ENCODE measurements around the gene UBAP1. TPM values are rescaled to one million over a fixed set of nuclear protein-coding genes. Genes with fewer than 3 reads are reported as not detected.
"Not testable (repeated sequence)": the region's sequence is repeated elsewhere in the genome, so short reads cannot be mapped to it uniquely, and the experiment has no call there.

Gene UBAP1
- total RNA-seq, 2 experiments from 2014 or later, result 31.5 to 34.7 TPM

GRCh38 chr9:34214354-34215000 is 35.6 kb downstream of the UBAP1 start:
- DNase-seq; H3K27me3 Mint-ChIP-seq (ENCODE audit: low read depth); ATAC-seq; H3K4me3 Mint-ChIP-seq; H3K27ac Mint-ChIP-seq; H3K4me1 Mint-ChIP-seq (ENCODE audit: low read depth); H3K9me3 Mint-ChIP-seq (ENCODE audit: insufficient read depth); POLR2A ChIA-PET; CTCF ChIA-PET: not testable (repeated sequence)
- H3K36me3 Mint-ChIP-seq (ENCODE audit: low read depth), result peaks cover 20% of the 10 kb centered on the region

- ChIA-PET CTCF (interaction anchor here (1.2 kb wide), 1 partner anchor 36 kb away, joined by 3 read pairs; no protein-coding TSS in a partner anchor), POLR2A (no interaction called here)
- Mint-ChIP-seq H3K36me3 (ENCODE audit: low read depth) (peaks cover 14% of the 10 kb centered on the region), H3K27ac (no peak overlapping the region), H3K9me3 (ENCODE audit: insufficient read depth) (no peaks in the 10 kb centered on the region), H3K27me3 (ENCODE audit: low read depth) (no peaks in the 10 kb centered on the region), H3K4me1 (ENCODE audit: low read depth) (peaks cover 2% of the 10 kb centered on the region), H3K4me3 (no peak overlapping the region)
- no peak for ATAC-seq
- DNase-seq, result no peak
These were observed 37.5 kb downstream of the UBAP1 start for GRCh38 chr9:34216325-34216724.

- H3K4me1 Mint-ChIP-seq (ENCODE audit: low read depth); ATAC-seq; H3K9me3 Mint-ChIP-seq (ENCODE audit: insufficient read depth); H3K27ac Mint-ChIP-seq; POLR2A ChIA-PET; H3K4me3 Mint-ChIP-seq; DNase-seq; H3K27me3 Mint-ChIP-seq (ENCODE audit: low read depth): not testable (repeated sequence)
- H3K36me3 Mint-ChIP-seq (ENCODE audit: low read depth), result peaks cover 14% of the 10 kb centered on the region
- CTCF ChIA-PET, result interaction anchor here (1.2 kb wide), 1 partner anchor 35 kb away, joined by 3 read pairs; no protein-coding TSS in a partner anchor
These were observed 38.2 kb downstream of the UBAP1 start for GRCh38 chr9:34217015-34217414.

GRCh38 chr9:34218446-34218845 is 39.6 kb downstream of the UBAP1 start:
- ATAC-seq, result no peak
- no peaks in the 10 kb centered on the region for H3K9me3 Mint-ChIP-seq (ENCODE audit: insufficient read depth)
- ChIA-PET POLR2A (no interaction called here), CTCF (interaction anchor here (0.8 kb wide), 1 partner anchor 47 kb away, joined by 4 read pairs; no protein-coding TSS in a partner anchor)
- H3K4me3 Mint-ChIP-seq, result no peak overlapping the region
- peaks cover 7% of the 10 kb centered on the region for H3K36me3 Mint-ChIP-seq (ENCODE audit: low read depth)
- DNase-seq, result no peak
- H3K27me3 Mint-ChIP-seq (ENCODE audit: low read depth), result no peaks in the 10 kb centered on the region
- H3K4me1 Mint-ChIP-seq (ENCODE audit: low read depth), result peaks cover 2% of the 10 kb centered on the region
- no peak overlapping the region for H3K27ac Mint-ChIP-seq

GRCh38 chr9:34219421-34219820 is 40.6 kb downstream of the UBAP1 start:
- ChIA-PET CTCF (no interaction called here), POLR2A (no interaction called here)
- H3K27ac Mint-ChIP-seq, result no peak overlapping the region
- no peaks in the 10 kb centered on the region for H3K4me1 Mint-ChIP-seq (ENCODE audit: low read depth)
- peaks cover 6% of the 10 kb centered on the region for H3K36me3 Mint-ChIP-seq (ENCODE audit: low read depth)
- no peak overlapping the region for H3K4me3 Mint-ChIP-seq
- ATAC-seq (no peak), DNase-seq (no peak)
- no peaks in the 10 kb centered on the region for H3K27me3 Mint-ChIP-seq (ENCODE audit: low read depth)
- no peaks in the 10 kb centered on the region for H3K9me3 Mint-ChIP-seq (ENCODE audit: insufficient read depth)

- Mint-ChIP-seq H3K9me3 (ENCODE audit: insufficient read depth) (no peaks in the 10 kb centered on the region), H3K4me1 (ENCODE audit: low read depth) (no peaks in the 10 kb centered on the region), H3K4me3 (no peak overlapping the region), H3K27ac (no peak overlapping the region), H3K27me3 (ENCODE audit: low read depth) (no peaks in the 10 kb centered on the region), H3K36me3 (ENCODE audit: low read depth) (peaks cover 7% of the 10 kb centered on the region)
- ATAC-seq (no peak), DNase-seq (no peak)
- CTCF ChIA-PET, result no interaction called here
- POLR2A ChIA-PET, result interaction anchor here (0.6 kb wide), 1 partner anchor 57 kb away, joined by 3 read pairs; no protein-coding TSS in a partner anchor
These were observed 41.4 kb downstream of the UBAP1 start for GRCh38 chr9:34220218-34220617.

GRCh38 chr9:34224349-34224748 is 45.5 kb downstream of the UBAP1 start:
- Mint-ChIP-seq H3K9me3 (ENCODE audit: insufficient read depth) (no peaks in the 10 kb centered on the region), H3K36me3 (ENCODE audit: low read depth) (peaks cover 11% of the 10 kb centered on the region), H3K27ac (no peak overlapping the region), H3K27me3 (ENCODE audit: low read depth) (no peaks in the 10 kb centered on the region), H3K4me1 (ENCODE audit: low read depth) (no peaks in the 10 kb centered on the region), H3K4me3 (no peak overlapping the region)
- ChIA-PET CTCF (no interaction called here), POLR2A (no interaction called here)
- no peak for ATAC-seq
- no peak for DNase-seq

- not testable (repeated sequence) for DNase-seq; H3K4me3 Mint-ChIP-seq; H3K27ac Mint-ChIP-seq; H3K4me1 Mint-ChIP-seq (ENCODE audit: low read depth); H3K9me3 Mint-ChIP-seq (ENCODE audit: insufficient read depth); H3K27me3 Mint-ChIP-seq (ENCODE audit: low read depth); ATAC-seq
- ChIA-PET CTCF (interaction anchor here (0.9 kb wide), 1 partner anchor 172 kb away, joined by 3 read pairs; no protein-coding TSS in a partner anchor), POLR2A (interaction anchor here (0.7 kb wide), 1 partner anchor 232 kb away, joined by 3 read pairs; no protein-coding TSS in a partner anchor)
- H3K36me3 Mint-ChIP-seq (ENCODE audit: low read depth), result peaks cover 11% of the 10 kb centered on the region
These were observed 47.4 kb downstream of the UBAP1 start for GRCh38 chr9:34226144-34226760.

GRCh38 chr9:34227445-34227844 is 48.6 kb downstream of the UBAP1 start:
- Mint-ChIP-seq H3K9me3 (ENCODE audit: insufficient read depth) (no peaks in the 10 kb centered on the region), H3K4me3 (no peak overlapping the region), H3K27me3 (ENCODE audit: low read depth) (no peaks in the 10 kb centered on the region), H3K27ac (no peak overlapping the region), H3K36me3 (ENCODE audit: low read depth) (peaks cover 11% of the 10 kb centered on the region), H3K4me1 (ENCODE audit: low read depth) (no peaks in the 10 kb centered on the region)
- ATAC-seq (no peak), DNase-seq (no peak)
- CTCF ChIA-PET, result interaction anchor here (1.1 to 1.8 kb wide), 2 partner anchors 25 to 26 kb away, joined by 3 to 7 read pairs; no protein-coding TSS in a partner anchor
- POLR2A ChIA-PET, result no interaction called here

- peaks cover 7% of the 10 kb centered on the region for H3K36me3 Mint-ChIP-seq (ENCODE audit: low read depth)
These were observed 51.7 kb downstream of the UBAP1 start for GRCh38 chr9:34230556-34230955.

GRCh38 chr9:34232201-34232600 is 53.4 kb downstream of the UBAP1 start:
- POLR2A ChIA-PET, result interaction anchor here (1.2 kb wide), 1 partner anchor 10 kb away, joined by 5 read pairs; no protein-coding TSS in a partner anchor
- no peaks in the 10 kb centered on the region for H3K27me3 Mint-ChIP-seq (ENCODE audit: low read depth)
- ATAC-seq (no peak), DNase-seq (no peak)
- CTCF ChIA-PET, result interaction anchor here (1.0 kb wide), 1 partner anchor 21 kb away, joined by 3 read pairs; no protein-coding TSS in a partner anchor
- H3K4me3 Mint-ChIP-seq, result no peak overlapping the region
- H3K36me3 Mint-ChIP-seq (ENCODE audit: low read depth), result peaks cover 16% of the 10 kb centered on the region
- H3K27ac Mint-ChIP-seq, result no peak overlapping the region
- no peaks in the 10 kb centered on the region for H3K4me1 Mint-ChIP-seq (ENCODE audit: low read depth)
- H3K9me3 Mint-ChIP-seq (ENCODE audit: insufficient read depth), result no peaks in the 10 kb centered on the region

More at GRCh38 chr9:34230556-34230955, 51.7 kb downstream of the UBAP1 start:
- Mint-ChIP-seq H3K4me3 (no peak overlapping the region), H3K4me1 (ENCODE audit: low read depth) (no peaks in the 10 kb centered on the region), H3K27me3 (ENCODE audit: low read depth) (no peaks in the 10 kb centered on the region), H3K9me3 (ENCODE audit: insufficient read depth) (no peaks in the 10 kb centered on the region), H3K27ac (no peak overlapping the region)
- POLR2A ChIA-PET, result no interaction called here
- CTCF ChIA-PET, result no interaction called here
- ATAC-seq (no peak), DNase-seq (no peak)

- Mint-ChIP-seq H3K36me3 (ENCODE audit: low read depth) (peaks cover 21% of the 10 kb centered on the region), H3K4me1 (ENCODE audit: low read depth) (no peaks in the 10 kb centered on the region), H3K4me3 (no peak overlapping the region), H3K9me3 (ENCODE audit: insufficient read depth) (no peaks in the 10 kb centered on the region), H3K27me3 (ENCODE audit: low read depth) (no peaks in the 10 kb centered on the region), H3K27ac (no peak overlapping the region)
- no peak for ATAC-seq
- no peak for DNase-seq
- CTCF ChIA-PET, result interaction anchor here (0.6 to 2.1 kb wide), 2 partner anchors 19 to 883 kb away, joined by 3 to 7 read pairs; no protein-coding TSS in a partner anchor
- POLR2A ChIA-PET, result no interaction called here
These were observed 54.8 kb downstream of the UBAP1 start for GRCh38 chr9:34233672-34234071.

Data from activated CD8-positive, alpha-beta T cell treated with anti-CD3 and anti-CD28 coated beads, Interleukin-2, amount 10 ng/mL, durations not matched to agents 7 days and 5 days (primary cell).